Muscle layer of duodenum (tissue), 2 donors: ENCODE results near the gene UTP11.

Experiments used
- H3K27ac ChIP-seq: one replicate; pipeline ENCODE4 v1.7.0; 2013; ENCODE audit warnings: mild to moderate bottlenecking, low read length
- H3K27me3 ChIP-seq: one replicate; pipeline ENCODE4 v1.7.0; 2013; ENCODE audit warnings: low read depth, mild to moderate bottlenecking, control low read depth, low read length
- H3K36me3 ChIP-seq, 2 donors: one replicate each; pipeline ENCODE4 v1.7.0; 2013; ENCODE audit warnings: low read length in 2 of 2, control low read depth in 1 of 2, mild to moderate bottlenecking in 1 of 2; ENCODE audit not compliant: insufficient read depth in 2 of 2, control insufficient read depth in 1 of 2
- H3K4me1 ChIP-seq, 2 donors: one replicate each; pipeline ENCODE4 v1.7.0; 2013; ENCODE audit warnings: low read length in 2 of 2, mild to moderate bottlenecking in 2 of 2, control low read depth in 1 of 2, moderate library complexity in 1 of 2; ENCODE audit not compliant: insufficient read depth in 2 of 2, control insufficient read depth in 1 of 2
- H3K4me3 ChIP-seq, 2 donors: one replicate each; pipeline ENCODE4 v1.7.0; 2013; ENCODE audit warnings: low read length in 2 of 2, low read depth in 1 of 2, mild to moderate bottlenecking in 1 of 2
- H3K9me3 ChIP-seq, 2 donors: one replicate each; pipeline ENCODE4 v1.7.0; 2013; ENCODE audit warnings: low read length in 2 of 2, control low read depth in 1 of 2, mild to moderate bottlenecking in 1 of 2; ENCODE audit not compliant: control insufficient read depth in 1 of 2
- donor health status: healthy.

UTP11 gene

DNA sequence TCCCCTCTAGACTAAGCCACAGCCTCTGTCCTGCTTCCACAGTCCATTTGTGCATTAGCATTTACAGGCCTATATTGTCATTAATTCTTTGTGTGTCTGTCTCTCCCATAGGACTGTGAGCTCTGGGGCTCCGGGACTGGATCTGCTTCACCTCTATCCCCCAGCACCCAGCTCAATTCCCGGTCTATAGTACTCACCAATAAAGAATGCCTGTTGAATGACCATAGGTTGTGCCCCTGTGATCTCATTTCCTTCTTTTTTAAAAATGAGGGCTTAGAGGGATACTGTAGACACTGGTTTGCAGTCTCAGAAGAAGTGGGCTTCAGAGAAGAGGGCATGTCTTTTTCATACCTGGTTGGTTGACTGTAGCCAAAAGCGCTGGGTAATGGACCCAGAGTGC is 42.9 kb downstream of the UTP11 start:
- Histone ChIP-seq H3K9me3 (no peaks in the 10 kb centered on the region), H3K27me3 (no peaks in the 10 kb centered on the region), H3K4me1 (no peaks in the 10 kb centered on the region), H3K4me3 (no peak overlapping the region), H3K27ac (no peak overlapping the region), H3K36me3 (no peaks in the 10 kb centered on the region)

DNA sequence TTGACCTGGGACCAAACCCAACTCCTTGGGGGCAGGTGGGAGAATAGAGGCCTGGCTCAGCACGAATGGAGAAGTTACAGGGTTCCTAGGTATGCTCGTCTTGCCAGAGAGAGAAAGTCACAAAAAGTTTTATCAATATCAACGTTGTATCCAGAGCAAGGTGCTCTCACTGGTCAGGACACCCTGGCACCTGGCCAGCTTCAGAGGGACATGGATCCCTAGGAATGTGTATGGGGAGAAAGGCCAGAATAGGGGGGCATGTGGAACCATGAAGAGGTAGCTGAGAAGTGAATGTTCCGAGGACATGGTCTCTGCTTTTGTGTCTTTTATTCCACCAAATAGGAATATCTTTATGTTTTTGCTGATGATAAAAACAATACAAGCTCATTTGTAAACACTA is 43.4 kb downstream of the UTP11 start:
- Histone ChIP-seq H3K27ac (no peak overlapping the region), H3K4me3 (no peak overlapping the region), H3K9me3 (no peaks in the 10 kb centered on the region), H3K4me1 (no peaks in the 10 kb centered on the region), H3K27me3 (no peaks in the 10 kb centered on the region), H3K36me3 (no peaks in the 10 kb centered on the region)

DNA sequence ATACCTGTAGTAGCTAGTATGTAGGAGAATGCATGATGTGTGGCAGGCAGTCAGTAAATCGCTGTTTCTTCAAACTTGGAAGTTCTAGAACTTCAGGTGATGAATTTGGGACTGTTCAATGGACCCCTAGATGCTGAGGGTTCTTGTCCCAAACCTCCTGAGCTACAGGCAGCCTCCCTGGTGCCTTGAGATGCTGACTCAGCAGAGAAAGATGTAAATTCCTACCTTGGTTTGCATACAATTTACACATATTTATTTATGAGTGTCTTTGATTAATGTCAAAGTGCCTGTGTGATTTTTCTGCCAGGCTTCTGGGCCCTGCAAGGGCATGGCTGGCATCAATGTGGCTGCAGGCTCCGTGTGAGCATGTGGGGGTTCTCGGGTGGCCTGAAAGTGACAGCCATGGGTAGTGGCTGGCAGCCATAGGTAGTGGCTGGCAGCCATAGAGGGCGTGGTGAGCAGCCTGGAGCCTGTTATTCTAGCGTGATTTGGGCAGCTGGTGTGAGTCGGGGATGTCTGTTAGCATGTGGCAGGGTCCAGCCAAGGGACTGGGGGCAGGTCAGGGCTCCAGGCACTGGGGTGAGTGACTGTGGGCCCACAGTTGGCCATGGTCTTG is 47.2 kb downstream of the UTP11 start:
- H3K36me3 ChIP-seq = no peaks in the 10 kb centered on the region
- no peaks in the 10 kb centered on the region for H3K27me3 ChIP-seq
- no peak overlapping the region for H3K4me3 ChIP-seq
- H3K4me1 ChIP-seq = no peaks in the 10 kb centered on the region
- no peak overlapping the region for H3K27ac ChIP-seq
- H3K9me3 ChIP-seq = no peaks in the 10 kb centered on the region

DNA sequence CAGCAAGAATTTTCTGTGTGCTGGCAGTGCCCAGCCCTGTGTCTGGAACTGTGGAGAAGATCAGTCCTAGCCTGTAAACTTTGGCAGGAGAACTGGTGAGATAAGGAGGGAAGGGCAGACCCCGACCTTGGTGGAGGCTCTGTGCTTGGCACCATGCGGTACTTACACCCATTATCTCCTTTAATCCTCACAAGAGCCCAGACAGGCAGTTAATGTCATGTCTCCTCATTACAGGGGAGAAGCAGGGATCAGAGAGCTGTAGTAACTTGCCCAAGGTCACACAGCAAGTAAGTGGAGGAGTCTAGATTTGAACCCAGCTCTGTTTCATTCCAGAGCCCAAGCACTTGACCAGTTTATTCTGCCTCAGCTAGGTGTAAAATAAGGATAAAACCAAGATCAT is 48.0 kb downstream of the UTP11 start:
- H3K27me3 ChIP-seq = no peaks in the 10 kb centered on the region
- no peak overlapping the region for H3K4me3 ChIP-seq
- H3K9me3 ChIP-seq = no peaks in the 10 kb centered on the region
- H3K36me3 ChIP-seq = no peaks in the 10 kb centered on the region
- no peak overlapping the region for H3K27ac ChIP-seq
- no peaks in the 10 kb centered on the region for H3K4me1 ChIP-seq

DNA sequence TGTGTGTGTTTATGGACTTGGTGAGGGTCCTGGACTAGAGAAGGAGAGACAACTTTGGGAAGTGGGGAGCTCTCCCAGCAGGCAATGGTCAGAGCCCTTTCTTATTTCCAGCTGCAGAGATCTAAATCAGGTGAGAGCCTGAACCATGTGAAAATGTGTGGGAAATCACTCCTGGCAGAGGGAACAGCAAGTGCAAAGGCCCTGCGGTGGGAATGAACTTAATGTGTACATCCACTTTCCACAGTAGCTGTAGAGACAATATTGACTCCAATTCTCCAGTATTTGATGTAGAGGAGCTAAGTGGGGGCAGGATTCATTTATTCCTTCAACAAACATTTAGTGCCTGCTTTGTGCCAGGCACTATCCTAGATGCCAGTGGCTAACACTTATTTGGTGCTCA is 48.8 kb downstream of the UTP11 start:
- H3K27me3 ChIP-seq = no peaks in the 10 kb centered on the region
- H3K9me3 ChIP-seq = no peaks in the 10 kb centered on the region
- H3K36me3 ChIP-seq = no peaks in the 10 kb centered on the region
- no peak overlapping the region for H3K4me3 ChIP-seq
- H3K4me1 ChIP-seq = no peaks in the 10 kb centered on the region
- no peak overlapping the region for H3K27ac ChIP-seq

DNA sequence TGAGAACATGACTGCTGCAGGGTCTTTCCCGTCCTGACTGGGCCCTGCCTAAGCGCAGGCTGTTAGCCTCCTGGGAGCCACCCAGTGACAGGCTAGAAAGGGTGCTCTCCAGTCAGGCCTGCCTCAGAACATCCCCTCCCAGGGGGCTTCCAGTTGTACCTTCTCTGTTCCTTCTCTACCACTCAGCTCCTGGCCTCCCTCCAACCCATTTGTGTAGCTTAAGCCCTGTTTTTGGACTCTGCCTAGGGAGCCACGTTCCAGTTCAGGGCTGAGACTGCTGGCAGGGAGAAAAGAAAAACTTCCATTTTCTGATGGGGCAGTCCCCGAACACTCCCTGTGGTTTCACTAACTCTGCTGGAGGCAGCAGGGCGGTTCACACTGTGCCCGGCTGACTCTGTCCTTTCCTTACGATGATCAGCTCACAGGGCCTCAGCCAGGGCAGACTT is 49.4 kb downstream of the UTP11 start:
- Histone ChIP-seq H3K4me1 (no peaks in the 10 kb centered on the region), H3K36me3 (no peaks in the 10 kb centered on the region), H3K27me3 (no peaks in the 10 kb centered on the region), H3K9me3 (no peaks in the 10 kb centered on the region), H3K4me3 (no peak overlapping the region), H3K27ac (no peak overlapping the region)

DNA sequence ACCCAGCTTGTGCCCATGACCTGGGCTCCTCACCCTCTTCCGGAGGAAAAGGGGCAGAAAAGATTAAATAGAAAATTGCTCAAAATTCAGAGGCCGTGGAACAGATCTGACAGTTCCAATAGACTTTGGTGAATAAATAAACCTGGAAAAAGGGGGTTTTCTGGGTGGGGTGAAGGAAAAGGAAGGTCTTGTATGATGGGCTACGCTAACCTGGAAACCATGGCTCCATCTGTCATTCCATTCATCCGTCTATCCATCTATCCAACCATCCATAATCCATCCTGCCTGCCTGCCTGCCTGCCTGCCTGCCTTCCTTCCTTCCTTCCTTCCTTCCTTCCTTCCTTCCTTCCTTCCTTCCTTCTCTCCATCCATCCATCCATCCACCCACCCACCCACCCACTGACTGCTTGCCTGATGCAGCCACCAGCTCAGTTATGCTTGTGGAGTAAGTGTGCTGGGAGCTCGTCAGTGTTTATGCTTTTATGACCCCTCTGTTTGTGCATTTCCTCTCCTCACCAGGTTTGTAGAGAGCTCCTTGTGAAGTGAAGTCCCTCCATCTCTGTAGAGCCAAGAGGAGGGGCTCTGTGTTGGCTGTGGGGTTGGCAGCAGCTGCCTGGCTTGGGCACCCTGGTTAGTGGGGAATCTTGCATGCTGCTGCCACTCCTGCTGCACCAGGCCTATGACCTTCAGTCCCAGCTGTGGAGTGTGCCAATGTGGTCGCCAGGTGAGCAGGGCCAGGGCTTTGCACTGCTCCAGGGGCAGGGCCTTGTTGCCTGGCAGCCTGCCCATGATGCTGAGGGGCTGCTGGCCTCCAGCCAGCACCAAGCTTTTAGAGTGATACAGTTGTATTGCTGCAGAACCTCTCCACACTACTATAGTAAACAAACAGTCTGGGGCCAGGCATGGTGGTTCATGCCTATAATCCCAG is 50.1 kb downstream of the UTP11 start:
- H3K27ac ChIP-seq = no peak overlapping the region
- no peaks in the 10 kb centered on the region for H3K4me1 ChIP-seq
- no peaks in the 10 kb centered on the region for H3K9me3 ChIP-seq
- no peaks in the 10 kb centered on the region for H3K36me3 ChIP-seq
- H3K4me3 ChIP-seq = no peak overlapping the region
- no peaks in the 10 kb centered on the region for H3K27me3 ChIP-seq

DNA sequence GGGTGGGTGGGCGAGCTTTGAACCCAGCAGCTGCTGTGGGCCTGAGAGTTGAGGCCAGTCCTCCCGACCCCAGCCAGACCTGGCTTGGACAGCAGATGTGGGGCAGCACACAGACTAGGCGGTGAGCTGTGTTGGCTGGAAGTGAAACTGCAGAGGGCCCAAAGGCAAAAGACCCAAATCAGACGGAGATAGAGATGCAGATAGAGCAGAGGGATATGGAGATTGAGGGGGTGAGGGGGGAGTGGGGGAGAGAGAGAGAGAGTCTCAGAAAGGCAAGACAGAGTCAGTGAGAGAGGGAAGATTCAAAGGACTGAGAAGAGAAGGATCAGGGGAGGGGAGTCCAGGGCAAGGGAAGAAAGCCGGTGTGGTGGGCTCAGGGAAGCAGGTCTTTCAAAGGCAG is 51.1 kb downstream of the UTP11 start:
- H3K4me1 ChIP-seq = no peaks in the 10 kb centered on the region
- H3K9me3 ChIP-seq = no peaks in the 10 kb centered on the region
- no peak overlapping the region for H3K27ac ChIP-seq
- H3K4me3 ChIP-seq = no peak overlapping the region
- H3K36me3 ChIP-seq = no peaks in the 10 kb centered on the region
- peaks cover 4% of the 10 kb centered on the region for H3K27me3 ChIP-seq

DNA sequence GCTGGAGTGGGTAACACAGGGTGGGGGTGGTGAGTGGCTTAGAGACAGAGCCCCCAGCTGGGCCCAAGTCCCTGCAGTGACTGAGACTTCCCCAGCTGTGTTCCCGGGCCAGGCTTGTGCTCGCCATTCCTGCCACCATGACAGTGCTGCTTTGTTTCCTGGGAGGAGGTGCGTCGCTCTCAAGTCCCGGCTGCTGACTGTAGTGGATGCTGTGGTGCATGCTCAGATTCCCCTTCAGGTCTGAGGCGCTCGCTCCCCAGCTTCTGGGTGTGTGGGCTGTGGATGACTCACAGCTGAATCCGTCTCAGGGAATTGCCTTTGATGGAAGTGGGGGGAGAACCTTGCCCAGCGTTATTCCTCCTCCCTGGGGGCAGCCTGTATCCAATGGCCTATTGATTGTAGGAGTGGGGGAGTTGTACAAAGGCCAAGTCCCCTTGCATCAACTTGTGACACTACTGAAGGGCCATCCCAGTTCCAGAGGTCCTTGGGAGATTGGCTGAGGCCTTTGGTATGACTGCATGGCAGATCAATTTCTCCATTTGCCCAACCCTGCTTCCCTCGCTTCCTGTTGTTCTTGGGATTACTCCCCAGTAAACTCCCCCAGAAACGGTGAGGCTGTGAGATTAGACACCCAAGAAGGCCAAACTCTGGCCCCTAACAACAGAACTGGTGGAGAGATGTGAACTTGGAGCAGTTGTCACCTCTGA is 51.8 kb downstream of the UTP11 start:
- no peaks in the 10 kb centered on the region for H3K36me3 ChIP-seq
- no peak overlapping the region for H3K4me3 ChIP-seq
- H3K9me3 ChIP-seq = no peaks in the 10 kb centered on the region
- peaks cover 4% of the 10 kb centered on the region for H3K27me3 ChIP-seq
- H3K4me1 ChIP-seq = no peaks in the 10 kb centered on the region
- H3K27ac ChIP-seq = no peak overlapping the region

DNA sequence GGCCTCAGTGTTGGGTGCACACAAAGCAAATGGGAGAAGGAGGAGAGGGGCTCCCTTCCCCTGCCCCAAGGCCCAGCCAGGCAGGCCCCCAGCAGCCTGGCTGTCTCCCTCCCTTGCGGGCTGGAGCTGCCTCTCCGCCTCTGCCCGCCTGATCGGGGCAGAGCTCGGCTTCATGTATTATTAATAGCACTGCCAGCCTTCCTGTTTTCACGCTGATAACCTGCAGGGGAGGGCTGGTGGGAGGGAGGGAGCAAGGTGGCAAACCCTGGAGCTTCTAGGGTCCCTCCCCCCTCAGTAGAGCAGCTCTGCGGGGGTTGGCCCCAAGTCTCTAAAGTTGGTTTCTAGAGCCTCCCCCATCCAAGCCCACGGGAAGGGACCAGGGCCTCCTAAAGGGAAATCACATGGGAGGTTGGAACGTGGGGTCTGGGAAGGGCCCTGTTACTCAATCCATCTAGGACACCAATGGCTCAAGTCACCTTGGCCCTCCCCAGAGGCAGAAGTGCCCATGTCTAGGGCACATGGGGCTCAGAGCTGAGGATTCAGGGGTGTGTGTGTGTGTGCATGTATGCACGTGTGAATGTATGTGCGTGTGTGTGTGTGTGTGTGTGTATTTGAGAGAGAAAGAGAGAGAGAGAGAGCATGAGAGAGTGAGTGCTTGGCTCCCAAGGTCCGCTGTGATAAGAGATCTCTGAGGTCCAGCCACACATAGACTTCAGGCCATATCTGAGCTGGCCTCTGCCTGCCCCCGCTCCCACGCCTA is 55.9 kb downstream of the UTP11 start:
- no peaks in the 10 kb centered on the region for H3K4me1 ChIP-seq
- H3K4me3 ChIP-seq = no peak overlapping the region
- no peak overlapping the region for H3K27ac ChIP-seq
- no peaks in the 10 kb centered on the region for H3K9me3 ChIP-seq
- peaks cover 4% of the 10 kb centered on the region for H3K27me3 ChIP-seq
- H3K36me3 ChIP-seq = no peaks in the 10 kb centered on the region

DNA sequence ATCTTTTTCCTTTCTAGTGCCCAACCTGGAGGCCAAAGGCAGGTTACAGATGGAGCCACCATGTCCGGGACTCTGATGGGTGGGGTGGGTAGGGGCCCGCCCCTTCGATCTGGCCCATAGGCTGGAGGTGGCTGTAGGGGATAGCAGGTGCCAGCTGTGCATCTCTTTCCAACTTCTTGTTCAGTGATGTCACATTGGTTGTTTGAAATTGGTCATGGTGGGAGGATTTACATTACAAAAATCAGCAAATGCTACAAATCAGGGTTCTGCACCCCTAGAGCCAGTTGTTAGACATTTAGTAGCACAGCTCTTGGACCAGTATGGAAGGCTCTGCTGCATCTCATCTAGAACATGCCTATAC is 56.4 kb downstream of the UTP11 start:
- Histone ChIP-seq H3K4me1 (no peaks in the 10 kb centered on the region), H3K4me3 (no peak overlapping the region), H3K36me3 (no peaks in the 10 kb centered on the region), H3K27me3 (peaks cover 4% of the 10 kb centered on the region), H3K27ac (no peak overlapping the region), H3K9me3 (no peaks in the 10 kb centered on the region)
